Hepatic stellate cell (primary cell): ENCODE measurements around the gene DAPK2.
"Not testable (repeated sequence)": the region's sequence is repeated elsewhere in the genome, so short reads cannot be mapped to it uniquely, and the experiment has no call there.

ENCODE experiments used
- DNase-seq: peaks from one replicate; pipeline ENCODE4 v3.0.0; 2011; ENCODE audit warnings: low spot score

DAPK2 gene

GRCh38 chr15:63915209-63915872 lies 130.9 kb downstream of the DAPK2 start:
- DNase-seq, result no peak

- no peak for DNase-seq
These were observed 132.4 kb downstream of the DAPK2 start for GRCh38 chr15:63913786-63914315.

GRCh38 chr15:63913336-63913735 lies 132.9 kb downstream of the DAPK2 start:
- no peak for DNase-seq

GRCh38 chr15:63912061-63912615 lies 134.1 kb downstream of the DAPK2 start:
- no peak for DNase-seq

GRCh38 chr15:63911160-63911559 lies 135.1 kb downstream of the DAPK2 start:
- no peak for DNase-seq

GRCh38 chr15:63909819-63910437 lies 136.4 kb downstream of the DAPK2 start:
- DNase-seq, result peak; percentile 70

GRCh38 chr15:63908991-63909390 lies 137.3 kb downstream of the DAPK2 start:
- DNase-seq, result no peak

GRCh38 chr15:63908281-63908680 lies 138.0 kb downstream of the DAPK2 start:
- no peak for DNase-seq

GRCh38 chr15:63907521-63907920 lies 138.8 kb downstream of the DAPK2 start:
- no peak for DNase-seq

- DNase-seq, result no peak
These were observed 140.1 kb downstream of the DAPK2 start for GRCh38 chr15:63906266-63906584.

GRCh38 chr15:63905558-63906265 lies 140.6 kb downstream of the DAPK2 start:
- no peak for DNase-seq

- DNase-seq, result no peak
These were observed 141.2 kb downstream of the DAPK2 start for GRCh38 chr15:63905131-63905530.

GRCh38 chr15:63904042-63904441 lies 142.2 kb downstream of the DAPK2 start:
- DNase-seq, result no peak

- no peak for DNase-seq
These were observed 143.6 kb downstream of the DAPK2 start for GRCh38 chr15:63902671-63903035.

- no peak for DNase-seq
These were observed 144.2 kb downstream of the DAPK2 start for GRCh38 chr15:63901912-63902670.

GRCh38 chr15:63900306-63900705 lies 146.0 kb downstream of the DAPK2 start:
- DNase-seq, result no peak

GRCh38 chr15:63899606-63900005 lies 146.7 kb downstream of the DAPK2 start:
- DNase-seq, result not testable (repeated sequence)

- no peak for DNase-seq
These were observed 147.1 kb downstream of the DAPK2 start for GRCh38 chr15:63899193-63899592.

GRCh38 chr15:63896336-63897115 lies 149.8 kb downstream of the DAPK2 start:
- DNase-seq, result peak; percentile 44

- DNase-seq, result no peak
These were observed 150.5 kb downstream of the DAPK2 start for GRCh38 chr15:63895787-63896218.

GRCh38 chr15:63895194-63895593 lies 151.1 kb downstream of the DAPK2 start:
- no peak for DNase-seq

- DNase-seq, result no peak
These were observed 151.7 kb downstream of the DAPK2 start for GRCh38 chr15:63894662-63894949.
